Nephron (organoid): ENCODE measurements around the gene TAAR8.
"Not testable (repeated sequence)": the region's sequence is repeated elsewhere in the genome, so short reads cannot be mapped to it uniquely, and the experiment has no call there.

ENCODE experiments used
- H3K27ac Mint-ChIP-seq, 3 experiments: 2 replicates each; pipeline ENCODE4 v1.8.0; 2020; ENCODE audit warnings: mixed read lengths in 3 of 3, mild to moderate bottlenecking in 2 of 3, moderate library complexity in 1 of 3
- H3K27me3 Mint-ChIP-seq: 2 replicates; pipeline ENCODE4 v1.8.0; 2021; ENCODE audit warnings: low read depth, mild to moderate bottlenecking, moderate library complexity, mixed read lengths
- H3K36me3 Mint-ChIP-seq: 2 replicates; pipeline ENCODE4 v1.8.0; 2020; ENCODE audit warnings: low read depth, mixed read lengths
- H3K4me1 Mint-ChIP-seq: 2 replicates; pipeline ENCODE4 v1.8.0; 2020; ENCODE audit warnings: mixed read lengths
- H3K4me3 Mint-ChIP-seq, 3 experiments: 2 replicates each; pipeline ENCODE4 v1.8.0; 2020; ENCODE audit warnings: mild to moderate bottlenecking in 3 of 3, mixed read lengths in 3 of 3, moderate library complexity in 2 of 3
- H3K9me3 Mint-ChIP-seq: 2 replicates; pipeline ENCODE4 v1.8.0; 2020; ENCODE audit warnings: mixed read lengths
- TF ChIP-seq, protein P1 (sequence below), 3 experiments: fragments of 200-600 bp; sonication (generic); IDR thresholded peaks; one replicate each; pipeline ENCODE4 v1.5.0; 2021; ENCODE audit warnings: antibody characterized with exemption in 3 of 3; ENCODE audit not compliant: unreplicated experiment in 3 of 3

The TAAR8 gene

DNA sequence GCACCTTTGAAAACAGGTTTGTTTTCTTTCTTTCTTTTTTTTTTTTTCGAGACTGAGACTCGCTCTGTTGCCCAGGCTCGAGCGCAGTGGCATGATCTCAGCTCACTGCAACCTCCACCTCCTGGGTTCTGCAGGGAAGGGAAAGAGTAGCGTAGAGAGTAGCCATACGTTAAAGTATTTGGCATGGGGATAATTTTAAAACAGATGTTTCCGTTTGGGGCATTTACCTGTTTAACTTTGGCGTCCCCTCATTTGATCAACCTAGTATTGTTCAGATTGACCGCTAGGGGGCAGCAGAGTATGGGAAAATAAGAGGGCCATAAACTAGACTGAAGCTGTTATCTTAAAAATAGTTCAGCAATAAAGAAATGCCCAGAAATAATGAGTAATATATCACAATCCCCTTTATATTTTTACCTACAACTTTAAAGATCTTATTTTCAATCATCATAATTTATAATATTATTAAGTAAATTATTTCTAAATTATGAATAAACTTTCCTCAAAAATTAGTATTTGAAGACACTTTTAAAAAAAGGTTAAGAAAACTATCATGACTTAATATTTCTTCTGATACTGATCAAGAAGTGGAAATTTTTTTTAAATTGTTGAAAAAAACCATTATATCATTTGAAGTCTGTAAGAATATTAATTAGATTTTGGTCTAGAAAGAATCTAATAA, 22.0 kb upstream of the TAAR8 start:
- H3K27me3 Mint-ChIP-seq = no peaks in the 10 kb centered on the region
- peak overlapping the region; percentile 27 to 69 (median 59) for H3K4me3 Mint-ChIP-seq
- H3K4me1 Mint-ChIP-seq = no peaks in the 10 kb centered on the region
- H3K9me3 Mint-ChIP-seq = peaks cover 11% of the 10 kb centered on the region
- H3K27ac Mint-ChIP-seq = no peak overlapping the region
- H3K36me3 Mint-ChIP-seq = no peaks in the 10 kb centered on the region
- TF ChIP-seq, protein P1, sequence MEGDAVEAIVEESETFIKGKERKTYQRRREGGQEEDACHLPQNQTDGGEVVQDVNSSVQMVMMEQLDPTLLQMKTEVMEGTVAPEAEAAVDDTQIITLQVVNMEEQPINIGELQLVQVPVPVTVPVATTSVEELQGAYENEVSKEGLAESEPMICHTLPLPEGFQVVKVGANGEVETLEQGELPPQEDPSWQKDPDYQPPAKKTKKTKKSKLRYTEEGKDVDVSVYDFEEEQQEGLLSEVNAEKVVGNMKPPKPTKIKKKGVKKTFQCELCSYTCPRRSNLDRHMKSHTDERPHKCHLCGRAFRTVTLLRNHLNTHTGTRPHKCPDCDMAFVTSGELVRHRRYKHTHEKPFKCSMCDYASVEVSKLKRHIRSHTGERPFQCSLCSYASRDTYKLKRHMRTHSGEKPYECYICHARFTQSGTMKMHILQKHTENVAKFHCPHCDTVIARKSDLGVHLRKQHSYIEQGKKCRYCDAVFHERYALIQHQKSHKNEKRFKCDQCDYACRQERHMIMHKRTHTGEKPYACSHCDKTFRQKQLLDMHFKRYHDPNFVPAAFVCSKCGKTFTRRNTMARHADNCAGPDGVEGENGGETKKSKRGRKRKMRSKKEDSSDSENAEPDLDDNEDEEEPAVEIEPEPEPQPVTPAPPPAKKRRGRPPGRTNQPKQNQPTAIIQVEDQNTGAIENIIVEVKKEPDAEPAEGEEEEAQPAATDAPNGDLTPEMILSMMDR (IDR thresholded peaks at IDR 0.05; ENCODE audit: unreplicated experiment in 3 of 3) = peak; percentile 85 to 89 (median 87)

DNA sequence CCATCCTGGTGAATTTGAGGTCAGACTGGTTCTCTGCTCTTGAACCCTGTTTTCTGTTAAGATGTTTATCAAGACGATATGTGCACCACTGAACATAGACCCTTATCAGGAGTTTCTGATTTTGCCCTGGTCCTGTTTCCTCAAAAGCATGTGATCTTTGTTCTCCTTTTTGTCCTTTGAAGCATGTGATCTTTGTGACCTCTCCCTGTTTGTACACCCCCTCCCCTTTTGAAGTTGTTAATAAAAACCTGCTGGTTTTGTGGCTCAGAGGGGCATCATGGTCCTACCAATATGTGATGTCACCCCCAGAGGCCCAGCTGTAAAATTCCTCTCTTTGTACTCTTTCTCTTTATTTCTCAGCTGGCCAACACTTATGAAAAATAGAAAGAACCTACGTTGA, 17.9 kb upstream of the TAAR8 start:
- not testable (repeated sequence) for H3K27me3 Mint-ChIP-seq, H3K36me3 Mint-ChIP-seq, H3K4me3 Mint-ChIP-seq, H3K27ac Mint-ChIP-seq
- H3K9me3 Mint-ChIP-seq = peaks cover 16% of the 10 kb centered on the region
- peaks cover 12% of the 10 kb centered on the region for H3K4me1 Mint-ChIP-seq

DNA sequence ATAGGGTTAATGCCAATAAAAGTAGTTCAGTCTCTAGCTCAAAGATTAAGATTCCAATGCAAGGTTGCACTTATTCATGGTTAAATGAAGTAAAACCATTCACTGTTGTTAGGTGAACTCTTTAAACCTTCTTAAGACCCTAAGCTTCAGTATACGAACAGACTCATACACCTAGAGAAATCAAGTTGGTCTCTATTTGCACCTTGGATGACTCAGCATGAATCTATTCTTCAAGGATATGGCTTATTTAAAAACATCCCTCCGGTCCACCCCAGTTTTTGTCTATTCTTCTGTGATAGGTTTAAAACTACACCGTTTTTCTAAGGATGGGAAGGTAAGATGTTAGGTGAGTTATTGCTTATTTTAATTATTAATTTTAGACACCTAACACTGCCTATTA, 15.3 kb upstream of the TAAR8 start:
- TF ChIP-seq, protein P1 (IDR thresholded peaks at IDR 0.05; ENCODE audit: unreplicated experiment in 3 of 3) = no peak
- Mint-ChIP-seq H3K27me3 (peaks cover 5% of the 10 kb centered on the region), H3K27ac (no peak overlapping the region), H3K4me1 (peaks cover 12% of the 10 kb centered on the region), H3K36me3 (no peaks in the 10 kb centered on the region), H3K9me3 (peaks cover 16% of the 10 kb centered on the region), H3K4me3 (no peak overlapping the region)

DNA sequence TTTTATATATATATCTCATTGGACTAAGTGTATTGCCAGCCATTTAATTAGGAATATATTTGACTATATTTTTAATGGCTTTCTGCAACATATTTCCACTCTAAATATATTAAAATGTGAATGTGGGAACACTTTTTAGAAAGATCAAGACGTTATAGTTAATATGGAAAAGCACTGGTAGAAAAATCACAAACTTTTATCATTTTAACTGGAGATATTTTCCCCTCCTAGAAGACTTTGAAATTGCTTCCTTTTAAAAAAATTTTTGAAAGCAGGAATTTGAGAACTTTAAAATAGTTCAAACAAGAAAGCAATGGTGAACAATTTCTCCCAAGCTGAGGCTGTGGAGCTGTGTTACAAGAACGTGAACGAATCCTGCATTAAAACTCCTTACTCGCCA, 14.5 kb upstream of the TAAR8 start, which contains the start of gene TAAR9:
TAAR9 (plus strand) TSS at position 301 of the 400 bp plus-strand sequence; CDS start at position 314, 13 bp downstream.
- H3K36me3 Mint-ChIP-seq = no peaks in the 10 kb centered on the region
- H3K27me3 Mint-ChIP-seq = peaks cover 5% of the 10 kb centered on the region
- peaks cover 12% of the 10 kb centered on the region for H3K4me1 Mint-ChIP-seq
- peaks cover 16% of the 10 kb centered on the region for H3K9me3 Mint-ChIP-seq
- peak within 1 kb of the TSS; percentile 48 to 82 (median 75) for H3K27ac Mint-ChIP-seq
- TF ChIP-seq, protein P1 (IDR thresholded peaks at IDR 0.05; ENCODE audit: unreplicated experiment in 3 of 3) = no peak
- H3K4me3 Mint-ChIP-seq = peak within 1 kb of the TSS in 1 of 3 experiments; percentile 5

DNA sequence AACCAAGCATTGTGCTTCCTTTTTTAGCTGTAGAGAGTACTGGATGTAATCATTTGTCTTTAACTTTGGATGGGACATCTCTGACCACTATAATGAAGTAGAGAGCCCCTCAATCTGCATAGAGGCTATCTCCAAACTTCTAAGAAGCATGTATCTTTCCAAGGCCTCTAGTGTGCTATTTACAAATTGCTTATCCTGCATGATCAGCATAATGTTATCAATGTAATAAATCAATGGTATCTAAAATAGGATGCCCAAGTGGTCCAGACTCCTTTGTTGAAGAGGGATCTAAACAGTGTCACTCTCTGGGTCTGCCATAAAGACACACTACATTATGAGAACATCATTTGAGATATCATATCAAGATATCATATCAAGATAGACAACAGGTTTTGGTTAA, 7.6 kb upstream of the TAAR8 start:
- H3K4me3 Mint-ChIP-seq = no peak overlapping the region
- H3K36me3 Mint-ChIP-seq = no peaks in the 10 kb centered on the region
- no peak overlapping the region for H3K27ac Mint-ChIP-seq
- TF ChIP-seq, protein P1 (IDR thresholded peaks at IDR 0.05; ENCODE audit: unreplicated experiment in 3 of 3) = no peak
- peaks cover 5% of the 10 kb centered on the region for H3K4me1 Mint-ChIP-seq
- no peaks in the 10 kb centered on the region for H3K9me3 Mint-ChIP-seq
- H3K27me3 Mint-ChIP-seq = no peaks in the 10 kb centered on the region

DNA sequence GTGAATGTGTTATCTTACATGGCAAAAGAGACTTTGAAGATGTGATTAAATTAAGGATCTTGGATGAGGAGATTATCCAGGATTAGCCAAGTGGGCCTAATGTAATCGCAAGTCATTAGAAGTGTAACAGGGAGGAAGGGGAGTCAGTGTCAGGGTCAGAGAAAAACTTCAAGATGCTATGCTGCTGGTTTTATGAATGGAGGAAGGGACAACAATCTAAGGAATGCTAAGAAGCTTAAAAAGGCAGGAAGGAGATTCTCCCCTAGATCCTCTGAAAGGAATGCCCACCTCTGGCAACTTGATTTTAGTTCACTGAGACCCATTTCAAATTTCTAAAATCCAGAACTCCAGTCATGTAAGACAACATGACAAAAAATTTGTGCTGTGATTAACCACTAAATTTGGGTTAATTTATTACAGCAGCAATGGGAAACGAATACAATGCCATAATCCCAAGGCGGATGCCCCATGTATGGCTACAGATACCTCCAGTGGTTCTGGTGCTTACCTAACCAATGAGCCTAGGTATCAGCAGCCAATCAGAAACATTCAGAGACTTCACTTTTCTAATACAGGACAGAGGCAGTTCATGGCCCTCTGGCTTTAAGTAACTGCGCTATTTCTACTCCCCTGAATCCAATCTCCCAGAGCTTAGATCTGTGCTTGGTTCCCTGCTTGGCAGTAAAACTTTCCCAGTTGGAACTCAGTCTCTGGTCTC, 3.6 kb upstream of the TAAR8 start:
- H3K36me3 Mint-ChIP-seq = no peaks in the 10 kb centered on the region
- peaks cover 8% of the 10 kb centered on the region for H3K27me3 Mint-ChIP-seq
- H3K4me3 Mint-ChIP-seq = no peak overlapping the region
- TF ChIP-seq, protein P1 (IDR thresholded peaks at IDR 0.05; ENCODE audit: unreplicated experiment in 3 of 3) = no peak
- peaks cover under 1% of the 10 kb centered on the region for H3K4me1 Mint-ChIP-seq
- no peaks in the 10 kb centered on the region for H3K9me3 Mint-ChIP-seq
- H3K27ac Mint-ChIP-seq = no peak overlapping the region
